Gastroesophageal sphincter (tissue), 4 donors: Measurements from ENCODE around the gene ARHGEF7. TPM values are rescaled to one million over a fixed set of nuclear protein-coding genes. Genes with fewer than 3 reads are reported as not detected.

Source experiments
- ATAC-seq: fragments of 150-250 bp; one replicate; pipeline ENCODE4 v1.9.1; 2016; ENCODE audit warnings: mild to moderate bottlenecking, moderate library complexity
- H3K27ac ChIP-seq, 4 donors: fragments of 200-600 bp; sonication (generic) in 3 of 4; 1 replicate in 3 of 4; 2 replicates in 1 of 4; pipeline ENCODE4 v1.5.1; 2016 to 2019
- H3K27me3 ChIP-seq: fragments of 200-600 bp; sonication (generic); one replicate; pipeline ENCODE4 v1.5.1; 2019
- H3K36me3 ChIP-seq, 2 donors: fragments of 200-600 bp; sonication (generic); one replicate each; pipeline ENCODE4 v1.5.1; 2019; ENCODE audit warnings: control low read depth in 1 of 2
- H3K4me1 ChIP-seq, 3 donors: fragments of 200-600 bp; sonication (generic); 1 replicate in 2 of 3; 2 replicates in 1 of 3; pipeline ENCODE4 v1.5.1; 2016 to 2019; ENCODE audit warnings: control low read depth in 2 of 3
- H3K4me3 ChIP-seq, 2 donors: fragments of 200-600 bp; sonication (generic); one replicate each; pipeline ENCODE4 v1.5.1; 2019; ENCODE audit warnings: mild to moderate bottlenecking in 1 of 2, moderate library complexity in 1 of 2
- H3K9me3 ChIP-seq, 3 donors: fragments of 200-600 bp; sonication (generic); one replicate each; pipeline ENCODE4 v1.5.1; 2017 to 2019; ENCODE audit warnings: control low read depth in 2 of 3
- EP300 ChIP-seq: sonication (generic); formaldehyde crosslinking; IDR thresholded peaks from one replicate; pipeline ENCODE4 v1.6.1; 2017; ENCODE audit warnings: antibody characterized with exemption, mild to moderate bottlenecking
- POLR2A ChIP-seq, 2 donors: fragments of 450-650 bp; IDR thresholded peaks; one replicate each; pipeline ENCODE4 v1.6.1; 2017; ENCODE audit warnings: antibody characterized with exemption in 2 of 2, mild to moderate bottlenecking in 2 of 2, moderate library complexity in 1 of 2
- POLR2AphosphoS5 ChIP-seq: sonication (generic); formaldehyde crosslinking; IDR thresholded peaks from one replicate; pipeline ENCODE4 v1.6.1; 2017; ENCODE audit warnings: antibody characterized with exemption
- WGBS, 2 donors: methylation state at CpG; one replicate each; pipeline ENCODE4 v1.1.5; 2018; ENCODE audit warnings: low coverage in 1 of 2; 5-methylcytosine and 5-hydroxymethylcytosine counted together
- total RNA-seq, 4 donors: library from RNA; depleted of rRNA; stranded (reverse); fragments of >200 nt; gene quantifications; one replicate each; pipeline ENCODE4 v1.1.0, GENCODE V29; 2016
- TF ChIP-seq, protein P1 (sequence below), 4 experiments: fragments of 200-600 bp in 2 of 4; fragments of 450-650 bp in 2 of 4; sonication (generic) in 1 of 4; IDR thresholded peaks; one replicate each; pipeline ENCODE4 v1.5.1; 2017 to 2019; ENCODE audit warnings: antibody characterized with exemption in 4 of 4, mild to moderate bottlenecking in 2 of 4, moderate library complexity in 2 of 4

Gene ARHGEF7
- total RNA-seq, 4 donors from 2014 or later = 23.3 to 78.6 (median 47.2) TPM

DNA sequence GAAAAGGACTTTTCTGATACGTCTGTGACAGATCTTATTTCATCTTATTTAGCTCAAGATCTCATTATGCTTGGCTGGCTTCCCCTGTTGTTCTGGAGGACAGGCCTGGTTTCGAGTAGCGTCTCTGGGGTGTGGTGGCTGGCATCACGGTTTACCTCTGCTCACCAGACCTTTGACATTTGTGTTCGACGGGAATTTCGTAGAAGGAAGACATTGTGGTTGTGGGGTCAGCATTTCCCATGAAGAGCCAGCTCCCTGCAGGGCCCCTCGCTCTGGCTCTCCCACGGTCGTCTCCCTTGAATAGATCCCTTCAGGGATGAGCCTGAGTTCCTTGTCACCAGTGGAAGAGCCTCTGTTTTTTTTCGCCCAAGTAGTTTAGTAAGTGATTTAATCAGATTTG, 126.8 kb downstream of the ARHGEF7 start:
- H3K4me1 ChIP-seq = no peaks in the 10 kb centered on the region
- H3K4me3 ChIP-seq = no peak overlapping the region
- ATAC-seq = no peak
- peaks cover 0 to 59% of the 10 kb centered on the region in 2 donors for H3K36me3 ChIP-seq
- WGBS, 2 donors = 79 to 82% methylated on average over 3 to 5 of the region's 11 CpGs
- peak overlapping the region in 1 of 4 donors; percentile 8 for H3K27ac ChIP-seq
- no peaks in the 10 kb centered on the region for H3K9me3 ChIP-seq
- TF ChIP-seq POLR2AphosphoS5 (no peak), EP300 (no peak), POLR2A (IDR thresholded peaks at IDR 0.05) (no peak)
- TF ChIP-seq, protein P1, sequence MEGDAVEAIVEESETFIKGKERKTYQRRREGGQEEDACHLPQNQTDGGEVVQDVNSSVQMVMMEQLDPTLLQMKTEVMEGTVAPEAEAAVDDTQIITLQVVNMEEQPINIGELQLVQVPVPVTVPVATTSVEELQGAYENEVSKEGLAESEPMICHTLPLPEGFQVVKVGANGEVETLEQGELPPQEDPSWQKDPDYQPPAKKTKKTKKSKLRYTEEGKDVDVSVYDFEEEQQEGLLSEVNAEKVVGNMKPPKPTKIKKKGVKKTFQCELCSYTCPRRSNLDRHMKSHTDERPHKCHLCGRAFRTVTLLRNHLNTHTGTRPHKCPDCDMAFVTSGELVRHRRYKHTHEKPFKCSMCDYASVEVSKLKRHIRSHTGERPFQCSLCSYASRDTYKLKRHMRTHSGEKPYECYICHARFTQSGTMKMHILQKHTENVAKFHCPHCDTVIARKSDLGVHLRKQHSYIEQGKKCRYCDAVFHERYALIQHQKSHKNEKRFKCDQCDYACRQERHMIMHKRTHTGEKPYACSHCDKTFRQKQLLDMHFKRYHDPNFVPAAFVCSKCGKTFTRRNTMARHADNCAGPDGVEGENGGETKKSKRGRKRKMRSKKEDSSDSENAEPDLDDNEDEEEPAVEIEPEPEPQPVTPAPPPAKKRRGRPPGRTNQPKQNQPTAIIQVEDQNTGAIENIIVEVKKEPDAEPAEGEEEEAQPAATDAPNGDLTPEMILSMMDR (IDR thresholded peaks at IDR 0.05) = no peak
- H3K27me3 ChIP-seq = no peaks in the 10 kb centered on the region

DNA sequence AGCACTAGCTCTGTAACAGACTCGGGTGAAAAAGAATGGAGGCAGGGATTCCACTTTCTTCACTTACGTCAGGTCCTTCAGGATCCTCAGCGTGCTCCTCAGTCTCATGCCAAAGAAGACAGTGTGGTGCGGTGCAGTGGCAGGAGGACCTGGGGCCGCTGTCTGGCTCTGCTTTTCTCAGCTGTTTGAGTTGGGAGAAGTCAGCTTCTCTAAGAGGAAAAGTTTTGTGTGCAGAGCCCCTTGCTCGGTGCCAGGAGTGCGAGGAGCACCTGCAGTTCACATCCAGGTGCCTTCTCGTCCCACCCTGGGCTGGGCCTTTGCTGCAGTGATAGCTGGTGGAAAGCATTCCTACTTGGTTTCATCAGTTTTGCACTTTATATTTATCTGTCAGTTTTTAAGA, 127.5 kb downstream of the ARHGEF7 start:
- Histone ChIP-seq H3K4me3 (no peak overlapping the region), H3K36me3 (peaks cover 0 to 64% of the 10 kb centered on the region in 2 donors), H3K27ac (no peak overlapping the region), H3K27me3 (no peaks in the 10 kb centered on the region), H3K9me3 (no peaks in the 10 kb centered on the region), H3K4me1 (peaks cover 0 to 6% (median 0%) of the 10 kb centered on the region in 3 donors)
- ATAC-seq = no peak
- TF ChIP-seq, protein P1 (IDR thresholded peaks at IDR 0.05) = no peak
- TF ChIP-seq POLR2AphosphoS5 (no peak), POLR2A (IDR thresholded peaks at IDR 0.05) (no peak), EP300 (no peak)
- WGBS, 2 donors = 92 to 95% methylated on average over 7 to 8 of the region's 8 CpGs

DNA sequence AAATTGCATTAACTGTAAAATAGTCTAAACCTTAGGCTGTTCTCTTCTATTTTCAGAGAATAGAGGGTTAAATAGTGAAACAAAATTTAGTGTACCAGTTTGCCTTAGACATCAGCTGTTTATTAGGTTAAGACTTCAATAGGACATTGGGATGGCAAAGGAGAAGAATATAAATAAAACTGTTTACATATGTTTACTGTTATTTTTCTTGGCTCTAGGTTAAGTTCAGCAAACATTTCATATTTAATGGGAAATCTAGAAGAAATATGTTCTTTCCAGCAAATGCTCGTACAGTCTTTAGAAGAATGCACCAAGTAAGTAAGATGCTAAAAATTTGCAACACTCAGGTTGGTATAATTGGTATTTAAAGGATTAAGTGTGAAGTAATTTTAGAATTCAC, 128.9 kb downstream of the ARHGEF7 start:
- Histone ChIP-seq H3K27ac (no peak overlapping the region), H3K36me3 (peaks cover 0 to 69% of the 10 kb centered on the region in 2 donors), H3K4me3 (no peak overlapping the region), H3K4me1 (peaks cover 0 to 20% (median 0%) of the 10 kb centered on the region in 3 donors), H3K27me3 (no peaks in the 10 kb centered on the region), H3K9me3 (no peaks in the 10 kb centered on the region)
- WGBS, 2 donors = 93% methylated on average over 1 of the region's 1 CpG
- TF ChIP-seq POLR2AphosphoS5 (no peak), POLR2A (IDR thresholded peaks at IDR 0.05) (no peak), EP300 (no peak)
- TF ChIP-seq, protein P1 (IDR thresholded peaks at IDR 0.05) = no peak
- ATAC-seq = no peak

DNA sequence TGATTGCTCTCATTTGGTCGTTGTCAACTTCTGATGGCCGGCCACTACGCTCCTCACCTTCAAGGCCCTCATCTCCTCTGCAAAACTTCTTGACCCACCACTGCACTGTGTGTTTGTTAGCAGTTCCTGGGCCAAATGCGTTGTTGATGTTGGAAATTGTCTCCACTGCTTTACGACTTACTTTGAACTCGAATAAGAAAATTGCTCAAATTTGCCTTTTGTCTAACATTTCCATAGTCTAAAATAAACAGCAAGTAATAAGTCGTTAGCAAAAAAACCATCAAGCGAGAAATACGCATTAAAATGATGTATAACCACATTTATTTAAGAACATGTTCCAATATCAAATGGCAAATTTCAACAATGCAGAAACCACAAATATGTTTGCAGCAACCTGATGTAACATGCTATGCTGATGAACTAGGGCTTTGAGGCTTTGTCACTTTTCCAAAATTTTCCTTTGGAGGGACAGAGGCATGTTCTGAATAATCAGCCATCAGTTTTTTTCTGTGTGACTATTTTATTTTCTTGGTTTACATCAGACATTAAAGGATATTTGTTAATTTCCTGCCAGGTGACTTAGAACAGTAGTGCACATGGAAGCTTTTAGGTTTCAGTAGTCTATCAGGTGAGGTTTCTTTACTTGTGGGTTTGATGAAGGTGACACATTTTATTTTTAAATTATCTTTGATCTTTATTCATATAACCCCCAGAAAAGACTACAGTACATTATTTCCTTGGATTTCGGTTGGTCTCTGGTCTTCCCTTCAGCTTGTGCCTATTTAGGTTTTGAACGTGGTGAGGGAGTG, 130.7 kb downstream of the ARHGEF7 start:
- no peak overlapping the region for H3K27ac ChIP-seq
- ATAC-seq = no peak
- H3K36me3 ChIP-seq = peaks cover 0 to 67% of the 10 kb centered on the region in 2 donors
- H3K4me3 ChIP-seq = no peak overlapping the region
- 89 to 92% methylated on average over 6 to 11 of the region's 11 CpGs for WGBS, 2 donors
- H3K4me1 ChIP-seq = peaks cover 0 to 29% (median 0%) of the 10 kb centered on the region in 3 donors
- no peak for TF ChIP-seq POLR2AphosphoS5
- TF ChIP-seq EP300 = no peak
- no peak for TF ChIP-seq POLR2A (IDR thresholded peaks at IDR 0.05)
- TF ChIP-seq, protein P1 (IDR thresholded peaks at IDR 0.05) = no peak
- H3K27me3 ChIP-seq = no peaks in the 10 kb centered on the region
- H3K9me3 ChIP-seq = no peaks in the 10 kb centered on the region

DNA sequence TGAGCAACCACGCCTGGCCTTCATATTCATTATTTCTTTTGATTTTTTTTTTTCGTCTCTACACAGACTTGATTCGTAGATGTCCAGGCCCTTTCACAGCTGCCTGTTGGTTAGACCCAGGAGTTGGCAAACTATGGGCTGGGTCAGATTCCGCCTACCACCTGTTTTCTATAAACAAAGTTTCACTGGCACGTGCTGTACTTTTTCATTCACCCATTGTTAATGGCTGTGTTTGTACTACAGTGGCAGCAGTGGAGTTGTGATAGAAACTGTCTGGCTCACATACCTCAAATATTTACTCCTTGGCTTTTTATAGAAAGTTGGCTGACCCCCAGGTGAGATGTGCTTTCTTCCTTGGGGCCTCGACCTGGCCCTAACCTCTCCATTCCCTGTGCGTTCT, 132.4 kb downstream of the ARHGEF7 start:
- H3K27ac ChIP-seq = peak overlapping the region in 2 of 4 donors; percentile 40 to 60
- peak; percentile 70 for ATAC-seq
- H3K4me1 ChIP-seq = peaks cover 0 to 41% (median 0%) of the 10 kb centered on the region in 3 donors

More for the DNA sequence above, 132.4 kb downstream of the ARHGEF7 start:
- TF ChIP-seq POLR2AphosphoS5 (no peak), POLR2A (IDR thresholded peaks at IDR 0.05) (no peak), EP300 (no peak)
- TF ChIP-seq, protein P1 (IDR thresholded peaks at IDR 0.05) = no peak
- H3K36me3 ChIP-seq = peaks cover 0 to 71% of the 10 kb centered on the region in 2 donors
- no peak overlapping the region for H3K4me3 ChIP-seq
- WGBS, 2 donors = 43 to 52% methylated on average over 6 of the region's 7 CpGs
- no peaks in the 10 kb centered on the region for H3K9me3 ChIP-seq
- no peaks in the 10 kb centered on the region for H3K27me3 ChIP-seq
